RWPE2 (cell line): Measurements from ENCODE around the gene INSYN2A.

Experiments used
- ATAC-seq: fragments of 200-7000 bp; cut with Tn5 transposase; 3 replicates; pipeline ENCODE4 v1.9.1; 2021; ENCODE audit warnings: low read depth
- DNase-seq: peaks from one replicate; pipeline ENCODE4 v3.0.0-alpha.2; 2020; ENCODE audit warnings: low spot score
- H3K27ac ChIP-seq: fragments of 450-650 bp; 2 replicates; pipeline ENCODE4 v1.5.1; 2017; ENCODE audit warnings: mild to moderate bottlenecking; ENCODE audit not compliant: poor library complexity, severe bottlenecking
- H3K27me3 ChIP-seq: fragments of 250-450 bp; sonication (Bioruptor Pico); 2 replicates; pipeline ENCODE4 v1.5.1; 2021; ENCODE audit warnings: mild to moderate bottlenecking, moderate library complexity; ENCODE audit not compliant: insufficient read depth, poor library complexity, severe bottlenecking
- H3K36me3 ChIP-seq: fragments of 250-450 bp; sonication (Bioruptor Pico); 2 replicates; pipeline ENCODE4 v1.5.1; 2020; ENCODE audit warnings: low read depth, mild to moderate bottlenecking, moderate library complexity
- H3K4me1 ChIP-seq: fragments of 250-450 bp; sonication (Bioruptor Pico); 2 replicates; pipeline ENCODE4 v1.5.1; 2021; ENCODE audit warnings: mild to moderate bottlenecking, moderate library complexity; ENCODE audit not compliant: insufficient read depth, poor library complexity, severe bottlenecking
- H3K4me3 ChIP-seq: fragments of 250-450 bp; sonication (Bioruptor Pico); 2 replicates; pipeline ENCODE4 v1.5.1; 2021; ENCODE audit warnings: mild to moderate bottlenecking, moderate library complexity; ENCODE audit not compliant: severe bottlenecking
- H3K9me3 ChIP-seq: fragments of 250-450 bp; sonication (Bioruptor Pico); 2 replicates; pipeline ENCODE4 v1.5.1; 2021; ENCODE audit warnings: mild to moderate bottlenecking, moderate library complexity; ENCODE audit not compliant: severe bottlenecking
- TF ChIP-seq, protein P1 (sequence below): fragments of 450-650 bp; IDR thresholded peaks from one replicate; pipeline ENCODE4 v1.5.1; 2017; ENCODE audit warnings: mild to moderate bottlenecking, moderate library complexity; ENCODE audit not compliant: poor library complexity, severe bottlenecking

Gene INSYN2A

DNA sequence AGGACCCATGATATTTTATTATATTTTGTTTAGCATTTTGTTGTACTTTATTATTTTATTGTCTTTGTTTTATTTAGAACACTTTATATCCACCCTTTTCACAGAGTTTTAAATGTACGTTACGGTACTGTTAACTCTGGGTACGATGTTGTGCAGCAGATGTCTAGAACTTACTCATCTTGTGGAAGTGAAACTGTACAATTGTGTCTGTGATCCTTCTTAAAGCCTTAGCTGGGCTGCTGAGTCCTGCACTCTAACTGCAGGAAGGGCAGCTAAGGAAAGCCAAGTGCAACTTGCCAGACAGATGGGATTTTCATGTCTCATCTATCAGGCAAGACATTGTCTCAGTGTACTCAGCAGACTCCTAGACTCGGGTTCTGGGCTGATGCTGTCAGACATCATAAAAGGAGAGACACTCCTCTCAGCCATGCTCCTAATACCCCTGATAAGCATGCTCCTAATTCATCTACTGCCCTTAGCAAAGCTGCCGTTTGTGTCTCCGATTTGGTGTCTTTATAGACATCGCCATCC lies 14.6 kb upstream of the INSYN2A start:
- Histone ChIP-seq H3K27ac (no peak overlapping the region), H3K27me3 (no peaks in the 10 kb centered on the region), H3K9me3 (no peaks in the 10 kb centered on the region), H3K4me3 (no peak overlapping the region), H3K4me1 (no peaks in the 10 kb centered on the region), H3K36me3 (no peaks in the 10 kb centered on the region)
- ATAC-seq (no peak), DNase-seq (no peak)
- TF ChIP-seq, protein P1, sequence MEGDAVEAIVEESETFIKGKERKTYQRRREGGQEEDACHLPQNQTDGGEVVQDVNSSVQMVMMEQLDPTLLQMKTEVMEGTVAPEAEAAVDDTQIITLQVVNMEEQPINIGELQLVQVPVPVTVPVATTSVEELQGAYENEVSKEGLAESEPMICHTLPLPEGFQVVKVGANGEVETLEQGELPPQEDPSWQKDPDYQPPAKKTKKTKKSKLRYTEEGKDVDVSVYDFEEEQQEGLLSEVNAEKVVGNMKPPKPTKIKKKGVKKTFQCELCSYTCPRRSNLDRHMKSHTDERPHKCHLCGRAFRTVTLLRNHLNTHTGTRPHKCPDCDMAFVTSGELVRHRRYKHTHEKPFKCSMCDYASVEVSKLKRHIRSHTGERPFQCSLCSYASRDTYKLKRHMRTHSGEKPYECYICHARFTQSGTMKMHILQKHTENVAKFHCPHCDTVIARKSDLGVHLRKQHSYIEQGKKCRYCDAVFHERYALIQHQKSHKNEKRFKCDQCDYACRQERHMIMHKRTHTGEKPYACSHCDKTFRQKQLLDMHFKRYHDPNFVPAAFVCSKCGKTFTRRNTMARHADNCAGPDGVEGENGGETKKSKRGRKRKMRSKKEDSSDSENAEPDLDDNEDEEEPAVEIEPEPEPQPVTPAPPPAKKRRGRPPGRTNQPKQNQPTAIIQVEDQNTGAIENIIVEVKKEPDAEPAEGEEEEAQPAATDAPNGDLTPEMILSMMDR = no peak

GRCh38 chr10:127207081-127207480 lies 10.7 kb upstream of the INSYN2A start:
- H3K4me1 ChIP-seq = no peaks in the 10 kb centered on the region
- H3K27ac ChIP-seq = no peak overlapping the region
- H3K27me3 ChIP-seq = no peaks in the 10 kb centered on the region
- H3K4me3 ChIP-seq = no peak overlapping the region
- no peaks in the 10 kb centered on the region for H3K9me3 ChIP-seq
- no peak for DNase-seq
- ATAC-seq = no peak
- TF ChIP-seq, protein P1 = no peak
- no peaks in the 10 kb centered on the region for H3K36me3 ChIP-seq

GRCh38 chr10:127203067-127203466 lies 6.7 kb upstream of the INSYN2A start:
- Histone ChIP-seq H3K4me1 (no peaks in the 10 kb centered on the region), H3K27me3 (no peaks in the 10 kb centered on the region), H3K9me3 (no peaks in the 10 kb centered on the region), H3K4me3 (no peak overlapping the region), H3K27ac (no peak overlapping the region), H3K36me3 (no peaks in the 10 kb centered on the region)
- DNase-seq (no peak), ATAC-seq (no peak)
- TF ChIP-seq, protein P1 = no peak

DNA sequence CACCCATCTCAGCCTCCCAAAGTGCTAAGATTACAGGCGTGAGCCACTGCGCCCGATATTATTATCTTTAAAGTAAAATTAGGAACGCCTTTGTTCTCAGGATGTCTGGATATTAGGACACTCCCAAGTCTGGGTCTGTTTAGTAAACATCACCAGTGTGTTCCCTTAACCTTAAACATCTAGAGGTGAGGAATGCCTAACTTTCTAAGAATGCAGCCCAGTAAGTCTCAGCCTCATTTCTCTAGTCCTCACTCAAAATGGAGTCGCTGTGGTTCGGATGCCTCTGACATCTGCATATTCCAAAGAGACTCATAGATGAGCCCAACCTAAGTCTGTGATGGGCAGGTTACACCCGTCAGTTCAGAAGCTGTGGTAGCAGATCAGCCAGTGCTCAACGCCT lies 4.3 kb upstream of the INSYN2A start:
- no peaks in the 10 kb centered on the region for H3K9me3 ChIP-seq
- H3K27me3 ChIP-seq = peaks cover 2% of the 10 kb centered on the region
- no peaks in the 10 kb centered on the region for H3K4me1 ChIP-seq
- no peak overlapping the region for H3K27ac ChIP-seq
- no peak for DNase-seq
- H3K4me3 ChIP-seq = no peak overlapping the region
- no peaks in the 10 kb centered on the region for H3K36me3 ChIP-seq
- TF ChIP-seq, protein P1 = no peak
- no peak for ATAC-seq

- Histone ChIP-seq H3K9me3 (no peaks in the 10 kb centered on the region), H3K27ac (no peak overlapping the region), H3K36me3 (no peaks in the 10 kb centered on the region), H3K4me1 (no peaks in the 10 kb centered on the region), H3K4me3 (no peak overlapping the region), H3K27me3 (peaks cover 17% of the 10 kb centered on the region)
- TF ChIP-seq, protein P1 = no peak
- ATAC-seq (no peak), DNase-seq (no peak)
These were observed 2.3 kb upstream of the INSYN2A start for GRCh38 chr10:127198721-127199120.
